Fibroblast of villous mesenchyme (primary cell): Measurements from ENCODE around the gene C21orf91. TPM values are rescaled to one million over a fixed set of nuclear protein-coding genes. Genes with fewer than 3 reads are reported as not detected.

Experiments
- DNase-seq: peaks from one replicate; pipeline ENCODE4 v3.0.0-alpha.2; 2010; ENCODE audit warnings: low read depth
- H3K4me3 ChIP-seq: 2 replicates; pipeline ENCODE4 v1.5.1; 2011; ENCODE audit warnings: low read depth, mild to moderate bottlenecking, low read length
- total RNA-seq: library from RNA; depleted of rRNA; stranded (reverse); fragments of >200 nt; gene quantifications from 2 replicates; pipeline ENCODE4 v1.2.3, GENCODE V29; 2012
- TF ChIP-seq, protein P1 (sequence below): IDR thresholded peaks from 2 replicates; pipeline ENCODE4 v1.5.1; 2012; ENCODE audit warnings: low read depth, mild to moderate bottlenecking, low read length; ENCODE audit not compliant: insufficient read depth

Gene C21orf91
- total RNA-seq, 1 donor, result 10.4 TPM

DNA sequence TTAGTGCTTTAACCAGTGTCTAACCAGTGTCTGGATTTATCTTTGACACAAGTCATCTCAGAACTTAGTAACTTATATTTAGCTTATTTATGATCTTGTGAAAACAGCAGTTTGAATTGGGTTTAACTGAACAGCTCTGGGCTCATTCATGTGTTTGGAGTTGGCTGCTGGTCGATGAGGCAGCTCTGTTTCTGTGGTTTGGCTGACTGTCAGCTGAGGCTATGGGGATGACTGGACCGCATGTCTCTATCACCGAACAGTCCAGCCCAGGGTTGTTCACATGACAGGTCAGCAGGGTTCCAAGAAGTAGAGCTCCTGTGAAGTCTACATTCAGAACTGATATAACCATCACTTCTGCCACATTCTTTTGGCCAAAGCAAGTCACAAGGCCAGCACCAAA lies 29.1 kb upstream of the C21orf91 start:
- TF ChIP-seq, protein P1, sequence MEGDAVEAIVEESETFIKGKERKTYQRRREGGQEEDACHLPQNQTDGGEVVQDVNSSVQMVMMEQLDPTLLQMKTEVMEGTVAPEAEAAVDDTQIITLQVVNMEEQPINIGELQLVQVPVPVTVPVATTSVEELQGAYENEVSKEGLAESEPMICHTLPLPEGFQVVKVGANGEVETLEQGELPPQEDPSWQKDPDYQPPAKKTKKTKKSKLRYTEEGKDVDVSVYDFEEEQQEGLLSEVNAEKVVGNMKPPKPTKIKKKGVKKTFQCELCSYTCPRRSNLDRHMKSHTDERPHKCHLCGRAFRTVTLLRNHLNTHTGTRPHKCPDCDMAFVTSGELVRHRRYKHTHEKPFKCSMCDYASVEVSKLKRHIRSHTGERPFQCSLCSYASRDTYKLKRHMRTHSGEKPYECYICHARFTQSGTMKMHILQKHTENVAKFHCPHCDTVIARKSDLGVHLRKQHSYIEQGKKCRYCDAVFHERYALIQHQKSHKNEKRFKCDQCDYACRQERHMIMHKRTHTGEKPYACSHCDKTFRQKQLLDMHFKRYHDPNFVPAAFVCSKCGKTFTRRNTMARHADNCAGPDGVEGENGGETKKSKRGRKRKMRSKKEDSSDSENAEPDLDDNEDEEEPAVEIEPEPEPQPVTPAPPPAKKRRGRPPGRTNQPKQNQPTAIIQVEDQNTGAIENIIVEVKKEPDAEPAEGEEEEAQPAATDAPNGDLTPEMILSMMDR, result no peak
- H3K4me3 ChIP-seq, result no peak overlapping the region

DNA sequence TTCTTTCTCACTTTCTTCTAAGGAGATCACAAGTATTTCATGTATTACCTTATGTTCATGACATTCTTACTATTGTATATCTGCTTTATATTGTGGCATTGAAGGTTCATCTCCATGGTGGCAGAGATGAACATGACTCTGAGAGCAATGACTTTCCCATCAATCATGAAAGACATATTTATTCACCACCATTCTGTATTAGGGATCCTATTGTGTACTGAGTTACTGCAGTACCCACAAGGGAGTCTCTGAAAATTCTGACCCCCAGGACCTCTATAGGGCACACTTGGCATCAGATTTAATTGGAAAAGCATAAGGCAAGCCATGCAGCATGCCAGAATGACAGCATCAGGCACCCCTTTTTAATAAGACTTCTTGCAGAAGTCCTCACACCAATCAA lies 21.9 kb upstream of the C21orf91 start:
- DNase-seq, result no peak

More for the DNA sequence above, 29.1 kb upstream of the C21orf91 start:
- DNase-seq, result peak; percentile 82

DNA sequence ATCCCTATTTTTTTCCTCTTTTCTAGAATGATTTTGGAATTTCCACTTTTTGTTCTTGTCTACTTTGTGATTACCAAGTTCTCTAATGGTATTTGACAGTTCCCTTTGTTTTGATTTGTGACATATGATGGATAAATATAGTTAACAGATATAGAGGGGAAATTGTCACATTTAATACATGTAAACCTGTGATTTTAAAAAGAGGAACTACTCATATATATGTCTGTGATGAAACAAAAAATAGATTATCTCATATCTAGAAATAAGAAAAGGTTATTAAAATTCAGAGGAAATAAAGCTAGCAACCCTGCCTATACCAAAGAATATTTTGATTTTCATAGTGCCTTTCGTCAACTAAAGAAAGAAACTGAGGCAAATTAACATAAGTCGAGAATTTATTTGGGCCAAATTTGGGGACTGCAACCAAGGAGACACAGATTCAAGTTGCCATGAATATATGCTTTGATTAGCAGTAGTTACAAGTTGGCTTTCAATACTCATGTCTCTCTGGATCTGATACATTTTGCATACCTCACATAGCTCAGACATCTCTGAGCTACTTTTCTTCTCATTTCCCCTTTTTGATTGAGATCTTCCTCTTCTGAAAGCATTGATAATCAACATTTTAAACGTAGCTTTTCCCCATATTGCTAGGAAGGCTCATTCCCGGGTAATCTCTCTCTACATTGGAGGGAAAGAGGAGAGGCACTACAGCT lies 15.6 kb upstream of the C21orf91 start:
- TF ChIP-seq, protein P1, result no peak
- H3K4me3 ChIP-seq, result no peak overlapping the region
- no peak for DNase-seq

More for the DNA sequence above, 21.9 kb upstream of the C21orf91 start:
- TF ChIP-seq, protein P1, result no peak
- H3K4me3 ChIP-seq, result no peak overlapping the region

DNA sequence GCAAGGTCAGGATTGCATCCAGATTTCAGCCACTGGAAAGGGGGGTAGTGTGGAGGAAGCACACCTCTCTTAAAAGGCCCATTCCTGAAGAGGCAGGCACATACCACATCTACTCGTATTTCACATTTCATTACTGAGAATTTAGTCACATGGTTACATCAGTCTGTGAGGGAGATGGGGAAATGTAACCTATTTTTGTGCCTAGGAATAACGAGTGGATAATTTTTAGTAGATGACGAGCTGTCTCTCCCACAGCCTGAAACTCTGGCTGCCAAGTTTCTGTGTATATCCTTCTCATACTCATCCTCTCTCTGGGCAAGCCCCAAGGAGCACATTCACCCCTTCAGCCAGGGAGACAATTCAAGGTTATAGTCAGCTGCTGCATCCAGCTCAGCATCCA lies 10.3 kb upstream of the C21orf91 start:
- peak; percentile 1 for DNase-seq
- no peak overlapping the region for H3K4me3 ChIP-seq
- TF ChIP-seq, protein P1, result no peak

DNA sequence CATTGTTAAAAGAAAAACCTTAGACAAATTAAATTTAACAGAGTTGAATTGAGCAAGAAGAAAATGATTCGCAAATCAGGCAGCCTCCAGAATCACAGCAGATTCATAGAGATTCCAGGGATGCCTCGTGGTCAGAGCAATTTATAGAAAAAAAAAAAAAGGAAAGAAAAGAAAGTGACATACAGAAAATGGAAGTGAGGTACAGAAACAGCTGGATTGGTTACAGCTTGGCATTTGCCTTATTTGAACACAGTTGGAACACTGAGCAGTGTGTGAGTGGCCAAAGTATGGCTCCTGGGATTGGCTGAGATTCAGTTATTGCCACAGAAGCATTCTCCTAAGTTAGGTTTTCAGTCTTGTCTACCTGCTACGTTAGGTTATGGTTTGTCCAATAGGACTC lies 9.1 kb upstream of the C21orf91 start:
- TF ChIP-seq, protein P1, result no peak
- no peak overlapping the region for H3K4me3 ChIP-seq
- DNase-seq, result peak; percentile 14

DNA sequence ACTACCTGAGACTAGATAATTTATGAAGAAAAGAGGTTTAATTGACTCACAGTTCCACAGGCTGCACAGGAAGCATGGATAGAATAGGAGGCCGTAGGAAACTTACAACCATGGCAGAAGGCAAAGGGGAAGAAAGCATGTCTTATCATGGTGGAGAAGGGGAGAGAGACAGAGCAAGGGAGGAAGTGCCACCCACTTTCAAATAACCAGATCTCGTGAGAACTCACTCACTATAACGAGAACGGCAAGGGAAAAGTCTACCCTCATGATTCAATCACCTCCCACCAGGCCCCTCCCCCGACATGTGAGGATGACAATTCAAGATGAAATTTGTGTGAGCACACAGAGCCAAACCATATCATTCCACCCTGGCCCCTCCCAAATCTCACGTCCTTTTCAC lies 4.7 kb upstream of the C21orf91 start:
- no peak overlapping the region for H3K4me3 ChIP-seq
- DNase-seq, result no peak
- TF ChIP-seq, protein P1, result no peak

DNA sequence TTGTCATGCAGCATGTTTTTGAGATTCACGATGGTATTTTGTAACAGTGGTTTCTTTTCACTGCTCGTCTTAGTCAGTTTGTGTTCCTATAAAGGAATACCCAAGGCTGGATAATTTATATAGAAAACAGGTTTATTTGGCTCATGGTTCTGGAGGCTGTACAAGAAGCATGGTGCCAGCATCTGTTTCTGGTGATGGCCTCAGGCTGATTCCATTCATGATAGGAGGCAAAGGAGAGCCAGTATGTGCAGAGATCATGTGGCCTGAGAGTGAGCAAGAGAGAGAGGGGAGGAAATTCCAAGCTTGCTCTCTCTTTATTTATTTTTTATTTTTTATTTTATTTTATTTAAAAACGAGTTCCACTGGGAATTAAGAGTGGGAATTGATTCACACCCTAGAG lies 2.0 kb upstream of the C21orf91 start:
- no peak overlapping the region for H3K4me3 ChIP-seq
- TF ChIP-seq, protein P1, result no peak
- DNase-seq, result no peak
